CD4-positive, alpha-beta T cell (primary cell): ENCODE results near the gene CYB5R3. TPM values are rescaled to one million over a fixed set of nuclear protein-coding genes. Genes with fewer than 3 reads are reported as not detected.

Source experiments
- ATAC-seq: fragments of 200-7000 bp; cut with Tn5 transposase; one replicate; pipeline ENCODE4 v1.10.0; 2022; ENCODE audit warnings: mild to moderate bottlenecking; ENCODE audit not compliant: poor library complexity
- CTCF ChIA-PET: fragments of 350-600 bp; sonication (Branson Sonifier 250); formaldehyde crosslinking; loops from one replicate; lab custom pipeline; 2021; ENCODE audit warnings: antibody characterized with exemption, inconsistent platforms; lab: Charles Lee
- POLR2A ChIA-PET: fragments of 350-600 bp; sonication (Branson Sonifier 250); formaldehyde crosslinking; loops from one replicate; lab custom pipeline; 2021; ENCODE audit warnings: antibody characterized with exemption, inconsistent platforms; lab: Charles Lee
- DNase-seq, 14 experiments: peaks; one replicate each; pipeline ENCODE4 v3.0.0-alpha.2; 2013 to 2020; ENCODE audit warnings: mixed read lengths in 2 of 14
- H3K27ac ChIP-seq, 2 donors: one replicate each; pipeline versions ENCODE4 v1.5.1 to v1.7.0; 2013; ENCODE audit warnings: low read length in 2 of 2, low read depth in 1 of 2, mild to moderate bottlenecking in 1 of 2
- H3K27me3 ChIP-seq, 2 experiments: 1 replicate in 1 of 2; 2 replicates in 1 of 2; pipeline versions ENCODE4 v1.6.1 to v1.7.0; 2013; ENCODE audit warnings: low read length in 2 of 2, control low read depth in 1 of 2, mild to moderate bottlenecking in 1 of 2, moderate library complexity in 1 of 2; ENCODE audit not compliant: insufficient read depth in 2 of 2, control insufficient read depth in 1 of 2
- H3K36me3 ChIP-seq: one replicate; pipeline ENCODE4 v1.6.1; 2013; ENCODE audit warnings: low read length, control low read depth; ENCODE audit not compliant: insufficient read depth
- H3K4me1 ChIP-seq: one replicate; pipeline ENCODE4 v1.6.1; 2013; ENCODE audit warnings: low read length, control low read depth; ENCODE audit not compliant: insufficient read depth
- H3K4me3 ChIP-seq: one replicate; pipeline ENCODE4 v1.5.1; 2013; ENCODE audit warnings: mild to moderate bottlenecking, low read length, moderate library complexity
- H3K9me3 ChIP-seq, 2 experiments: 1 replicate in 1 of 2; 2 replicates in 1 of 2; pipeline versions ENCODE4 v1.6.1 to v1.7.0; 2013; ENCODE audit warnings: low read length in 2 of 2, mild to moderate bottlenecking in 2 of 2, control low read depth in 1 of 2, moderate library complexity in 1 of 2; ENCODE audit not compliant: control insufficient read depth in 1 of 2, insufficient read depth in 1 of 2
- H3K27ac Mint-ChIP-seq: one replicate; pipeline ENCODE4 v1.8.0; 2020; ENCODE audit warnings: mixed read lengths
- H3K27me3 Mint-ChIP-seq: one replicate; pipeline ENCODE4 v1.8.0; 2021; ENCODE audit warnings: mixed read lengths
- H3K36me3 Mint-ChIP-seq: one replicate; pipeline ENCODE4 v1.8.0; 2021; ENCODE audit warnings: low read depth, mixed read lengths
- H3K4me1 Mint-ChIP-seq: one replicate; pipeline ENCODE4 v1.8.0; 2021; ENCODE audit warnings: low read depth, mixed read lengths
- H3K4me3 Mint-ChIP-seq: one replicate; pipeline ENCODE4 v1.8.0; 2020; ENCODE audit warnings: mild to moderate bottlenecking, mixed read lengths
- H3K9me3 Mint-ChIP-seq: one replicate; pipeline ENCODE4 v1.8.0; 2020; ENCODE audit warnings: mixed read lengths
- intact Hi-C, 2 experiments: fragments of 100-400 bp; cut with DNase I in 1 of 2; cut with micrococcal nuclease in 1 of 2; formaldehyde crosslinking; loops; one replicate each; pipeline versions ENCODE4 v1.15.1 to v1.9.0; 2023 to 2025; cut with DNase I, micrococcal nuclease
- total RNA-seq, 174 experiments: library from RNA in 2 of 174; stranded (reverse) in 2 of 174; gene quantifications; one replicate each; pipeline ENCODE4 v1.2.3 and lab custom pipeline; 2021 to 2026
- TF ChIP-seq, protein P1 (sequence below): fragments of 200-600 bp; IDR thresholded peaks from one replicate; pipeline ENCODE4 v1.8.0; 2022; ENCODE audit warnings: antibody characterized with exemption, mild to moderate bottlenecking

Gene CYB5R3
- total RNA-seq, 2 experiments from 2014 or later = 39.8 to 41.2 TPM

DNA sequence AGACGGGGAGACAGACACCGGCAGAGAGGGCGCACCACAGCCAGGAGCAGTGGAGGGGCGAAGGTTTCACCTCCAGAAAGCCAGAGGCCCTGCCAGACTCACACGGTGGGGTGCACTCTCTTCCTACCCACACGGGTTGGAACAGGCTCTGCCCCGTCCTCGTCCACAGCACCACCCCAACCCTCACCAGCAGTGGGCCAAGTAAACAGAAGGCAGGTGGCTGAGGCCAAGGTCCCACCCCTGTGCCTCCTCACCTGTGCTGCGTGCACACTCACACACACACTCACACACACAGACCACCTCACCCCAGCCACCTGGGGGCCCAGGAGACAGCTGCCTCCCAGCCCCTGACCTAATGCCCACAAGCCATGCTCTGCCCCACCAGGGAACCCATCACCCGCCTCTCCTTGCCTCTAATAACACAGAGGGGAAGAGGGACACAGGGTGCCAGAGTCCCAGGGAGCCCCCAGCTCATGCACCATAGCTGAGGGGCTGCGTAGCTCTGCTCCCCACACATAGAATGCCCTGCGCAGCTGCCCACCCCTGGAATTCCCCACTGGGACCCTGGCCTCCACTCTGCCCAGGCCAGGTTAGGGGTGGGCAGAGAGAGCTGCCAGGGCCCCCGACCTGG is 3.1 kb downstream of the CYB5R3 start:
- no peak for ATAC-seq
- Histone ChIP-seq H3K36me3 (peaks cover 3% of the 10 kb centered on the region), H3K4me1 (peaks cover 59% of the 10 kb centered on the region), H3K9me3 (no peaks in the 10 kb centered on the region), H3K27ac (no peak overlapping the region), H3K4me3 (no peak overlapping the region), H3K27me3 (no peaks in the 10 kb centered on the region)
- intact Hi-C loops = no loop called here
- POLR2A ChIA-PET = interaction anchor here (0.6 to 4.9 kb wide), 2 partner anchors 13 to 31 kb away, joined by 3 to 58 read pairs; partner anchors contain the start of gene POLDIP3
- H3K4me1 Mint-ChIP-seq = peaks cover 37% of the 10 kb centered on the region
- H3K36me3 Mint-ChIP-seq = peaks cover 10% of the 10 kb centered on the region
- no peak overlapping the region for H3K27ac Mint-ChIP-seq
- peak in 1 of 14 experiments; percentile 18 for DNase-seq
- CTCF ChIA-PET = no interaction called here
- no peak overlapping the region for H3K4me3 Mint-ChIP-seq
- H3K9me3 Mint-ChIP-seq = no peaks in the 10 kb centered on the region
- TF ChIP-seq, protein P1, sequence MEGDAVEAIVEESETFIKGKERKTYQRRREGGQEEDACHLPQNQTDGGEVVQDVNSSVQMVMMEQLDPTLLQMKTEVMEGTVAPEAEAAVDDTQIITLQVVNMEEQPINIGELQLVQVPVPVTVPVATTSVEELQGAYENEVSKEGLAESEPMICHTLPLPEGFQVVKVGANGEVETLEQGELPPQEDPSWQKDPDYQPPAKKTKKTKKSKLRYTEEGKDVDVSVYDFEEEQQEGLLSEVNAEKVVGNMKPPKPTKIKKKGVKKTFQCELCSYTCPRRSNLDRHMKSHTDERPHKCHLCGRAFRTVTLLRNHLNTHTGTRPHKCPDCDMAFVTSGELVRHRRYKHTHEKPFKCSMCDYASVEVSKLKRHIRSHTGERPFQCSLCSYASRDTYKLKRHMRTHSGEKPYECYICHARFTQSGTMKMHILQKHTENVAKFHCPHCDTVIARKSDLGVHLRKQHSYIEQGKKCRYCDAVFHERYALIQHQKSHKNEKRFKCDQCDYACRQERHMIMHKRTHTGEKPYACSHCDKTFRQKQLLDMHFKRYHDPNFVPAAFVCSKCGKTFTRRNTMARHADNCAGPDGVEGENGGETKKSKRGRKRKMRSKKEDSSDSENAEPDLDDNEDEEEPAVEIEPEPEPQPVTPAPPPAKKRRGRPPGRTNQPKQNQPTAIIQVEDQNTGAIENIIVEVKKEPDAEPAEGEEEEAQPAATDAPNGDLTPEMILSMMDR = no peak
- no peaks in the 10 kb centered on the region for H3K27me3 Mint-ChIP-seq

DNA sequence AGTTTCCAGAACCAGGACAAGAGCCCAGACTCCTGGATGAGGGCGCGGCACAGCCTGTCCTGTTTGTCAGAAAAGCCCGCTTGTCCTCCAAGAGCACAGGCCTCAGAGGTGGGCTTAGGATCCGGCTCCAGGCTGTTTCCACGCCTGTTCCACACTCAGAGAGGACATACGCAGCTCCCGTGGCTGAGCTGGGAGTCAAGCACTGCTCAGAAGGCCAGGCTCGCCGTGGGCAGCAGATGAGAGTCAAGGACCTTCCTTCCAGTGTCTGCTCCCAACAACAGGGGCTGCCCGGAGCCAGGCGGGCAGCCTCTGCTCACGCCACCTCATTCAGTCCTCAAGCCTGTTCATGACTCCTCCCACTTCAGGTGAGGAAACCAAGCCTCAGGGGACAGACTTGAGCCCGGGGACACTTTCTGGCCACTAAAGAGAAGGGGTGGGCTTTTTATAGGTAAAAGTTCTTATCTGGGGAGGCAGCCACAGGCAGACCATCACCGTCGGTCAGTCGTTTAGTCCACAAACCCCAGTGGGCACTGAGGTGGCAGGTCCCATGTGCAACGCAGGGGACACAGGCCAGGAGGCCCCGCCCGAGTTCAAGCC is 3.8 kb downstream of the CYB5R3 start:
- Histone ChIP-seq H3K4me1 (peaks cover 59% of the 10 kb centered on the region), H3K4me3 (no peak overlapping the region), H3K27me3 (no peaks in the 10 kb centered on the region), H3K27ac (no peak overlapping the region), H3K9me3 (no peaks in the 10 kb centered on the region), H3K36me3 (peaks cover 3% of the 10 kb centered on the region)
- H3K27me3 Mint-ChIP-seq = no peaks in the 10 kb centered on the region
- ATAC-seq = no peak
- peak overlapping the region; percentile 62 for H3K4me3 Mint-ChIP-seq
- H3K9me3 Mint-ChIP-seq = no peaks in the 10 kb centered on the region
- ChIA-PET CTCF (no interaction called here), POLR2A (interaction anchor here (0.6 to 0.7 kb wide), 2 partner anchors 12 to 30 kb away, joined by 3 to 4 read pairs; partner anchors contain the start of gene POLDIP3)
- TF ChIP-seq, protein P1 = no peak
- H3K4me1 Mint-ChIP-seq = peaks cover 37% of the 10 kb centered on the region
- peaks cover 10% of the 10 kb centered on the region for H3K36me3 Mint-ChIP-seq
- H3K27ac Mint-ChIP-seq = no peak overlapping the region
- intact Hi-C loops = no loop called here
- peak in 1 of 14 experiments; percentile 17 for DNase-seq

DNA sequence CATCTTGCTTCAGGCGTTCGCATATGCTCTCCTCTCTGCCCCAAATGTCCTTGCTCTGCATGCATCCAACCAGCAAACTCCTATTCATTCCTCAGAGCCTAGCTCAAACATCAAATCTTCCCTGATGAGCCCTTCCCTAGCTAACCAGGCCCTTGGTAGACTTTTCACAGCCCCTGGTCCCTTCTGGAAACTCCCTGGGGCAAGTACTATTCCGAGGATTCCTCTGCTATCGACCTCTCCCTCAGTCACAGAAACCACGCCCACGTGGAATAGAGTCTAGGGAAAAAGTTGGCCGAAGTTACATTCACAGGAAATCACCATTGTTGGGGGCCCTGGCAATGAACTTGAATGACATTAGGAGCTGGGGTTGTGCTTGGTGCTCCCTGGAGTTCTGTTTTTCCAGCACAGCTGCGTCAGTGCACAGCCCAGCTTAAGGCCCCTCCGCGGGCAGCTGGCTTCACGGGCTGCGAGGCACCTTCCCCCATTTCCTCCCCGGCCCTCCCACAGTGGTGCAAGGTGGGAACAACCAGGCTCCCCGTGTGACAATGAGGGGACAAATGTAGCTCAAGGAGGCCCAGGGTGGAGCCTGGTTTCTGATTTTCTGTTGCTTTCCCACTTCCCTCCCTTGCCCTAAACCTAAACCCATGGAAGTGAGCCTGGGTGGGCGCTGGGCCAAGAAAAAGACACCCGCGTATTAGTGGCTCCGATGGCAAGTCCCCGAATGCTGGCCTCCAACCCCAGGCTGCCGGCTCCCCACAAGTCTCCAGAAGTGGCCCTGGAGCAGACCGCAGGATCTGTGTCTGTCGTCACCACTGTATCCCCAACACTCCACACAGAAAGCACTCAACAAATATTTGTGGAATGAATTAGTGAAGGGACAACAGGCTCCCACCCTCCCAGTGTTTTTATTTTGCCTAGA is 4.5 kb downstream of the CYB5R3 start:
- Histone ChIP-seq H3K9me3 (no peaks in the 10 kb centered on the region), H3K4me1 (peaks cover 55% of the 10 kb centered on the region), H3K27me3 (no peaks in the 10 kb centered on the region), H3K4me3 (no peak overlapping the region), H3K27ac (no peak overlapping the region), H3K36me3 (peaks cover 3% of the 10 kb centered on the region)
- TF ChIP-seq, protein P1 = no peak
- intact Hi-C loops = no loop called here
- H3K4me1 Mint-ChIP-seq = peaks cover 37% of the 10 kb centered on the region
- H3K27ac Mint-ChIP-seq = peak overlapping the region; percentile 61
- DNase-seq (peak in 1 of 14 experiments; percentile 25), ATAC-seq (no peak)
- H3K4me3 Mint-ChIP-seq = peak overlapping the region; percentile 62
- ChIA-PET POLR2A (interaction anchor here (0.7 kb wide), 1 partner anchor 29 kb away, joined by 4 read pairs; the partner anchor contains the start of gene POLDIP3), CTCF (no interaction called here)
- H3K36me3 Mint-ChIP-seq = peaks cover 10% of the 10 kb centered on the region
- no peaks in the 10 kb centered on the region for H3K27me3 Mint-ChIP-seq
- H3K9me3 Mint-ChIP-seq = no peaks in the 10 kb centered on the region
